HG03558 (cell line): ENCODE measurements around the gene TMEM214.

Experiments
- ATAC-seq: cut with Tn5 transposase; IDR thresholded peaks from one replicate; pipeline ENCODE4 v1.9.1; 2021; ENCODE audit warnings: moderate number of reproducible peaks; ENCODE audit not compliant: unreplicated experiment; ENCODE audit errors: extremely low read depth

TMEM214 gene

GRCh38 chr2:27038631-27039339, 6.0 kb downstream of the TMEM214 start:
- ATAC-seq: no peak

- ATAC-seq: no peak
Observed at GRCh38 chr2:27039426-27039825, 6.7 kb downstream of the TMEM214 start.

DNA sequence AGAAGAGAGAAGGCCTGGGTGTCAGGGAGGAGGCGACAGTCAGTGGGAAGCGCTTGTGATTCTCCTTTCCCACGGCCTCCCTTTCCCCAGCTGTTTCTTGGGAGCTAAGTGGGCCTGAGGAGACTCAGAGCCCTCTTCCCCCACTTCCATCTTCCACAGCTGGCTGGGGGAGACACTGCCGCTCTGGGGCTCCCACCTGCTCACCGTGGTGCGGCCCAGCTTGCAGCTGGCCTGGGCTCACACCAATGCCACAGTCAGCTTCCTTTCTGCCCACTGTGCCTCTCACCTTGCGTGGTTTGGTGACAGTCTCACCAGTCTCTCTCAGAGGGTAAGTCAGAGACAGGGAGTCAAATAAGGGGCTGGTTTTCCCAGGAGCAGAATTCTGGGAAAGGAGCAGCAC, 7.1 kb downstream of the TMEM214 start:
- ATAC-seq: no peak

DNA sequence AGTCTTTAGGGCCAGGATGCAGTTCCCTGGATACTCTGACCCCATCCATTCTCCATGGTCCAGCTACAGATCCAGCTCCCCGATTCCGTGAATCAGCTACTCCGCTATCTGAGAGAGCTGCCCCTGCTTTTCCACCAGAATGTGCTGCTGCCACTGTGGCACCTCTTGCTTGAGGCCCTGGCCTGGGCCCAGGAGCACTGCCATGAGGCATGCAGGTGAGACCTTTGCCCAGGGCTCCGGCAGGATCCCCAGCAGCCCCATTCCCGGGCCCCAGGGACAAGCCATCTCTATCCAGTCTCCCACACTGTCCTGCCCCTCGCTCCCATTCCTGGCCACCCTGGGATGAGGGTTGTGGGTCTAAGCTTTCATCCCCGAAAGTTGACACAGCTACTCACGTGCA, 7.5 kb downstream of the TMEM214 start:
- ATAC-seq: no peak

DNA sequence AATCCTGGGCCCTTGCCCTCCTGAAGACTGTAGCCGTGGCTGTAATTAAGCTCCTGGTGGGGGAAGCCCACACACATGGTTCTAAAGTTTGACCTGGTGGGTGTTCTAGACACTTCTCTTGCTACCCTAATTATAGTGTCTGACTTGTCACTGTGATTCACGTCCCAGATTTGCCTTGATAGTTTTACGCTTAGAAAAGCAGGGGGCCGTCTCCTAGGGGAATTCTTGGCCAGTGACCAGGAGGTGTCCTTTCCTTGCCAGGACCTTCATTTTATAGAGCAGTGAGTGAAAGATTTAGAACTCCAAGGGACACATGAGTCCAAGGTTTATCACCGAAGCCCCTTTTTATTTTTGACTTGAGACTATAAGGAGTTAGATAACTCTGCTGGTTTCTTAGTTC, 9.0 kb downstream of the TMEM214 start:
- no peak for ATAC-seq

DNA sequence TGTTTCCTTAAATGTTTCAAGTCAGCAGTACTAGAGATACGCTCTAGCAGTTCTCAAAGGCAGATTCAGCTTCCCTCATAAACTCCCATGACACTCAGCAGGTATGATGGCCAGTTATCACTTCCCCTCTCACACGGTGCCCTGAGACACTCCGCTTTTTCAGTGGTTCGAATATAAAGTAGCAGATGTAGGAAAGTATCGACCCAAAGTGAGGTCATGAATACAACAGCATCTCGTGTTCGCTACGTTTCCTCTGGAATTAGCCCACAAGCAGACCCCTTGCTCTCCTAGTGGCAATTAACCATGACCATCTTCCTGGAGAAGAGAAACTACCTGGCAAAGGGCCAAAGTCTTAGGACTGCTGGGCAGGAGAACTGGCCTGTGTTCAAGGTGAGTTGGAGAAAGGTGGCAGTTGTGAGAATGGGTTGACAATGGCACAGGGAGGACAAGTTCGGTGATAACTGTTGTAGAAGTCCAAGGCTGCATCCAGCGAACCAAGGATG, 9.4 kb downstream of the TMEM214 start:
- no peak for ATAC-seq

DNA sequence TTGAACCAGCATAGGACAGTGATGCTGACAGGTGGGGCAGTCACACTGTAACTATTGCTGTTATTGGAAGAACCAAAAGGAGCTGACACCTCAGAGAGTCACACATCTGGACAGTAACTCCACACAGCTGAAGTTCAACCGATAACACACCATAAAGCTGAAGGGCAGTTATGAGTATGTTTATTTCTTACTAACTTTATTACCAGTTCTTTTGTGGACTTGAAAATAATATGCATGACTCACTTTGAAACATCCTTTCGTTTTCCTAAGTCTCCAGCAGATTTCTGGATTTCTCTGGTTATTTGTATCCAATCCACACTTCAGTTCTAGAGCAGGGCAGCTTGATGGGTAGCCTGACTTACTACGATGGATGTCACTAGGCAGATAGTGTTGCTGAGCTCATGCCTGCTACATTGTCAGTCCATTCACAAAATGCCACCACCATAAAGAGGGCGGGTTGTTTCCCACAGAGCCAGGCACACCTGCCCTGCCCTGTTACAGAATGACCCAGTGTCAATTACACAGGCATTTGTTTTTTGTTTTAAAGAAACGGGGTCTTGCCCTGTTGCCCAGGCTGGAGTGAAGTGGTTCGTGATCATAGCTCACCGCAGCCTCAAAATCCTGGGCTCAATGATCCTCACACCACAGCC, 10.3 kb downstream of the TMEM214 start:
- no peak for ATAC-seq

GRCh38 chr2:27049422-27050280, 16.9 kb downstream of the TMEM214 start:
- ATAC-seq: no peak

GRCh38 chr2:27050281-27050995, 17.7 kb downstream of the TMEM214 start:
- ATAC-seq: peak; percentile 31

GRCh38 chr2:27050996-27051901, 18.5 kb downstream of the TMEM214 start, which contains the start of gene AGBL5:
Gene AGBL5 (plus strand): TSS chr2:27051668. CDS start chr2:27052959, 1,291 bp downstream.
- peak; percentile 37 for ATAC-seq

- ATAC-seq: no peak
Observed at GRCh38 chr2:27051902-27052645, 19.3 kb downstream of the TMEM214 start.

DNA sequence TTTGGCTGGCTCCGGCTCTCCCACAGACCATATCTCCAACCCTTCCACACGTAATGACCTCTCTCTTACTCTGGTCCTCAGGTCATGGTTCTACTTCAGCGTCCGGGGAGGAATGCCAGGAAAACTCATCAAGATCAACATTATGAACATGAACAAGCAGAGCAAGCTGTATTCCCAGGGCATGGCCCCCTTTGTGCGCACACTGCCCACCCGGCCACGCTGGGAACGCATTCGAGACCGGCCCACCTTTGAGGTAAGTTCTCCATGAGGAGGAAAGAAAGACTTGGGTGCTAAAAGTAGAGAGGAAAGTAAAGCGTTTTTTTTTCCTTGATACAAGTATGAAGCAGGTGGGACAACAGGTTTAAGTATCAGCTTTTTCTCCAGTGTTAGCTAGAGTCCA, 20.6 kb downstream of the TMEM214 start:
- ATAC-seq: no peak

DNA sequence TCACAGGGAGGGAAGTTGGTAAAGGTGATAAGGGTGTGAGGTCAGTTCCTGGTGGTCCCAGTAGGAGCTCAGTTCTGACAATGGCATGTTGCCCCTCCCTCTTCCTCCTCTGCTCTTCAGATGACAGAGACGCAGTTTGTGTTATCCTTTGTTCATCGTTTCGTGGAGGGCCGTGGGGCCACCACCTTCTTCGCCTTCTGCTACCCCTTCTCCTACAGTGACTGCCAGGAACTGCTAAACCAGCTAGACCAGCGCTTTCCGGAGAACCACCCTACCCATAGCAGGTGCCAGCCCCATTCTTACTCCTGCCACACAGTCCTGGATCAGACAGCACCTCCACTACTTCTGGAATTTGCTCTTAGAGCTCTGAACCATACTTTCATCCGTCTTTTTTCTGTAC, 21.0 kb downstream of the TMEM214 start:
- no peak for ATAC-seq

DNA sequence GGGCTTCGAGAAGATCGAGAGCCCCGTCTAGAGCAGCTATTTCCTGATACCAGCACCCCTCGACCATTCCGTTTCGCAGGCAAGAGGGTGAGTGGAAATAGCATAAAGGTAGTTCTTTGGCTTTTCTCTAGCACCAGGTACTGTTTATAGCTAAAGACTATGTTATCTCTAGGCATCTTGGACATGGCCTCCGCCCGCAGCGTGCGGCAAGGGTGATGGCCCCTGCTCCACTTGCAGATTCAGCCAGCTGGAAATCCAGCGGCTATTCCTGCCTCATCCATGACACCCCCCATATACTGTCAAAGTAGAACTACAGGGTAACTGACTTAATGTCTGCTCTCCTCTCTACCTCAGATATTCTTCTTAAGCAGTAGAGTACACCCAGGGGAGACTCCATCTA, 22.0 kb downstream of the TMEM214 start:
- no peak for ATAC-seq

- no peak for ATAC-seq
Observed at GRCh38 chr2:27057184-27057583, 24.4 kb downstream of the TMEM214 start.

GRCh38 chr2:27058210-27058609, 25.4 kb downstream of the TMEM214 start:
- no peak for ATAC-seq

- ATAC-seq: no peak
Observed at GRCh38 chr2:27059141-27059820, 26.5 kb downstream of the TMEM214 start.

- no peak for ATAC-seq
Observed at GRCh38 chr2:27060323-27060722, 27.6 kb downstream of the TMEM214 start.
